Epithelial cell of esophagus (primary cell): ENCODE data around the gene SLC25A15.

ENCODE experiments used
- DNase-seq: peaks from one replicate; pipeline ENCODE4 v3.0.0; 2010; ENCODE audit warnings: low read depth
- H3K4me3 ChIP-seq: 2 replicates; pipeline ENCODE4 v1.5.1; 2011; ENCODE audit warnings: mild to moderate bottlenecking, low read length, control low read depth
- TF ChIP-seq, protein P1 (sequence below): IDR thresholded peaks from 2 replicates; pipeline ENCODE4 v1.5.1; 2011; ENCODE audit warnings: low read depth, mild to moderate bottlenecking, low read length, control low read depth, inconsistent platforms; ENCODE audit not compliant: insufficient read depth; ENCODE audit errors: missing control alignments

Gene SLC25A15

DNA sequence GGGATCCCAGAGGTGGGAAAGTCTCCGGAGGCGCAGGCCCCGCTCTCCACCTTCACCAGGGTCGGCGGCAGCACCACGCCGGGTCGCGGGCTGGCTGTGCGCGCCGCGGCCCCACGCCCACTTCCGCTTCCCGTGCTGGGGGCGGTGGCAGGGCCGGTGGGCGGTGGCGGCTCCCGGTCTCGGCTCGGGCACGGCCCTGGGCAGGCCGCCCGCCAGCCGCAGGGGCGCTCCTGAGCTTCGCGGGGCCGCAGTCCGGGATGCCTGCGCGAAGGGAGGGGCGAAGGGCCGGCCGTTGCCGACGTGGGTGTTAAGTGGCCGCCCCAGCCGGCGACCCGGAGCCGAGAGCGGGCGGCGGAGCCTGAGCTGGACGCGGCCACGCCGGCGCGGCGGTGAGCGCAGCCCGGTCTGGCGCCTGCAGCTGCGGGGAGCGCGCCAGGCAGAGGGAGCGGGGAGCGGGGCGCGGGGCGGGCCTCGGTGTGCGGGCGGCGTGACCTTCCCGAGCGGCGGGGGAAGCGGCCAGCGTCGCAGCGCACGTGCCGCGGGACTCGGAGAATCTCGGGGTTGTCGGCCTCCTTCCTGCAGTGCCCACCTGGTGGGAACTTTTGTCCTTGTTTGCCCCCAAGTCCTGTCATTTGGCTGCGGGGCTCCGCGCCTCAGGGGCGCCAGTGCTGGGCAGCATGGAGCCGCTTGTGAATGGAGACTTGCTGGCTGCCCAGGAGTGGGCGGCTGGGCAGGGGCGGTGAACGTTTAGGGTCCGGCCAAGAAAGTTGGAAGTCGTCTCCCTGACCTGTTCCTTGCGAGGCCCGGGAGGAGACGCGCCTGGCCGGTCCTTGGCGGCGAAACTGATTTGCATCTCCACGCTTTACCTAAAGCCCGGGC lies at the start of gene SLC25A15:
TSS of gene SLC25A15 (plus strand) at position 337 of the 879 bp plus-strand sequence. CDS start 3,616 bp downstream, outside the sequence.
- H3K4me3 ChIP-seq: peak within 1 kb of the TSS; percentile 71
- TF ChIP-seq, protein P1, sequence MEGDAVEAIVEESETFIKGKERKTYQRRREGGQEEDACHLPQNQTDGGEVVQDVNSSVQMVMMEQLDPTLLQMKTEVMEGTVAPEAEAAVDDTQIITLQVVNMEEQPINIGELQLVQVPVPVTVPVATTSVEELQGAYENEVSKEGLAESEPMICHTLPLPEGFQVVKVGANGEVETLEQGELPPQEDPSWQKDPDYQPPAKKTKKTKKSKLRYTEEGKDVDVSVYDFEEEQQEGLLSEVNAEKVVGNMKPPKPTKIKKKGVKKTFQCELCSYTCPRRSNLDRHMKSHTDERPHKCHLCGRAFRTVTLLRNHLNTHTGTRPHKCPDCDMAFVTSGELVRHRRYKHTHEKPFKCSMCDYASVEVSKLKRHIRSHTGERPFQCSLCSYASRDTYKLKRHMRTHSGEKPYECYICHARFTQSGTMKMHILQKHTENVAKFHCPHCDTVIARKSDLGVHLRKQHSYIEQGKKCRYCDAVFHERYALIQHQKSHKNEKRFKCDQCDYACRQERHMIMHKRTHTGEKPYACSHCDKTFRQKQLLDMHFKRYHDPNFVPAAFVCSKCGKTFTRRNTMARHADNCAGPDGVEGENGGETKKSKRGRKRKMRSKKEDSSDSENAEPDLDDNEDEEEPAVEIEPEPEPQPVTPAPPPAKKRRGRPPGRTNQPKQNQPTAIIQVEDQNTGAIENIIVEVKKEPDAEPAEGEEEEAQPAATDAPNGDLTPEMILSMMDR: no peak
- DNase-seq: peak; percentile 77

DNA sequence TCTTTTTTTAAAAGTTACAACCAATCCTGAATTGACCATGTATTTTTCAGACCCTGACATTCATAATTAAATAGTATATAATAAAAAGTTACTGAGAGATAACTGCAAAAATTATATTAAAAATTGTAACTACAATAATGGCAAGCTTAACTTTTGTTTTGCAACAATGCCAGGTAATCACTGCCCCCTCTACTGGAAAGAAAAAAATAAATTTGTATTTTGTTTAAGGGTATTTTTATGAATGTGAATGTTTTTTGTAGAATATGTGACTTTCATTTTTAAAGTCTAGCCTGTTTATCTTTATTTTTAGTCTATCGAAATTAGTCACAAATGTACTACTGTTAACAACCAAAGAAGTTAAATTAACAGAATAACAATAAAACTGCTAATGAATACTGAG lies 40.1 kb upstream of the SLC25A15 start:
- no peak overlapping the region for H3K4me3 ChIP-seq

DNA sequence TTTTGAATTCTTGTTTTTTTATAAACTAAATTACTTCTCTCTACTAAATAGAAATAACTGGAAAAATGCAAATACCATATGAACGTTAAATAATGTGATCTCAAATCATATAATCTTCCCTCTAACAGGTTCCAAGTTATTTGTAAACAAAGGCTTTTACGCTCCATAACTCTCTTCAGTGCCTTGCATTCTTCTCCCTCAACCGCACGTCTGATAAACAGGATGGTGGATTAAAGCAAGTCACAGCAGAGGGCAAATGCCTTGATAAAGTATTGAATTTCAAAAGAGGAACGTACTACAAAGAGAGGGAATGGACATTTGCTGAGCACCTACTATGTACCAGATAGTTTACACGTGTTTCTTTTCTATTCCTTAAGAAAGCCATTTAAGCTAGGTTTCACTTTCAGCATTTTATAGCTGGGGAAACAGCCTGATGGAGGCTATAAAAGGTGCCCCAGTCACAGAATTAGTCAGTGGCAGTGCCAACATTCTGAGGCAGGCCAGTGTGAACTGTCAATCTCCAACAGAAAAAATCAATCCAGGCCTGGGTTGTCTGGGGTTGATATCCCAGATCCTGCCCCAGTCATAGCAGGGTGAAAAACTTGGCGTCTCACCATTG lies 34.2 kb upstream of the SLC25A15 start:
- no peak for DNase-seq
- H3K4me3 ChIP-seq: no peak overlapping the region

More for the DNA sequence above, 40.1 kb upstream of the SLC25A15 start:
- no peak for DNase-seq
- TF ChIP-seq, protein P1: no peak

DNA sequence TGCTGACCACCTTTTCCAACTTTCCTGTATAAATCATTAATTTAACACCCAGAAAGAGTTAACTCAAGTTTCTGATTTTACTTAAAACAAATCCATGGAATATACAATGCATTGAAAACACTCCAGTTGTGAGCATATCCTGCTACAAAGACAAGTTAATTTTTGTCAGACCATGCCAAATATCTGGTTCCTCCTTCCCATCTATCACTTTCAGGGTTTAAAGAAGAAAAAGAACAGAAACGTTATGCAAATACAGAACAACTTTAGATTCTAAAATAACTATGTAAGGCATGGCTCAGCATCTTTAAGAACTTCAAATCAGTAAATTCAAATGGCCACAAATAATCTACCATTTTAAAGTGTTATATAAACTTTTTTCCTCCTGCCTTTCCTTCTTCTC lies 33.4 kb upstream of the SLC25A15 start:
- TF ChIP-seq, protein P1: no peak
- DNase-seq: no peak
- H3K4me3 ChIP-seq: no peak overlapping the region

More for the DNA sequence above, 34.2 kb upstream of the SLC25A15 start:
- TF ChIP-seq, protein P1: no peak

DNA sequence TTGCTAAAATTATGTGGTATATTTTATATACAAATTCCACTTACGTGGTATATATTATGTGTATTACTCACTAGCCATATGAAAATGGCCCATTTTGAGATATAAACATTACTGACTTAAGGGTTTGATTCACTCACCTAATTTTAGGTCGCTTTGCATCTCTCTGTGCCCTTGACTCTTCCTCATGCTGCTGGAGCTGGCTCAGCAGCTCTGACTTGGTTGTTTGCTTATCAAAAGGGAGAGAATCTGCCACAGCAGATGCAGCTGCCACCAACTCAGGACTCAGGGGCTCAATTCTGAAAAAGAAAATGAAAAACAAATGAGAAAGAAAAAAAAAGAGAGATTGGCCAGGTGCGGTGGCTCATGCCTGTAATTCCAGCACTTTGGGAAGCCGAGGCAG lies 30.6 kb upstream of the SLC25A15 start:
- no peak overlapping the region for H3K4me3 ChIP-seq
- TF ChIP-seq, protein P1: no peak
- no peak for DNase-seq

DNA sequence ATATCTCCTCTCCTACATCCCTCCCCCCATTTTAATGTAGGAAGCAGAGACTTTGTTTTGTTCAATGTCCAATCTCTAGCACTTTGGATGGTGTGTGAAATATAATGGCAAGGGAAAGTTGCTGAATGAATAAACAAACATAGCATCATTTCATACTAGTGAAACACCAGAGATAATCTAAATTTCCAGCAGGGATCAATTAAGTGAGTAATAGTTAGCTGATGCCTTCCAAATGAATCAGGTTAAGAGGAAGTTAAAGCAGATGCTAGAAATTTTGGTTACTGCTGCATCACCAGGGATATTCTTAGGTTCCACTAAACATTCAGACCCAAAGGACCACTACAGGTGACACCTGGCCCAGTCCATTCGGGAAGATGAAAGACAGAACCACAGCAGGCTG lies 26.6 kb upstream of the SLC25A15 start:
- DNase-seq: no peak
- TF ChIP-seq, protein P1: no peak
- H3K4me3 ChIP-seq: no peak overlapping the region
